IMR-90 (cell line): ENCODE measurements around the gene PROB1.

Source experiments
- CEBPB ChIP-seq: IDR thresholded peaks from 2 replicates; pipeline ENCODE4 v1.6.1; 2012; ENCODE audit warnings: low read depth, low read length, improper control_type of control experiment
- CHD1 ChIP-seq: IDR thresholded peaks from 2 replicates; pipeline ENCODE4 v1.6.1; 2012; ENCODE audit warnings: low read depth, low read length, improper control_type of control experiment
- FOS ChIP-seq: fragments of 150-350 bp; IDR thresholded peaks from 2 replicates; pipeline ENCODE4 v1.6.1; 2016; ENCODE audit warnings: low read depth, low read length
- MXI1 ChIP-seq: IDR thresholded peaks from 2 replicates; pipeline ENCODE4 v1.6.1; 2012; ENCODE audit warnings: low read depth, mild to moderate bottlenecking, low read length, moderate library complexity, borderline replicate concordance
- POLR2A ChIP-seq: IDR thresholded peaks from 2 replicates; pipeline ENCODE4 v1.6.1; 2012; ENCODE audit warnings: mild to moderate bottlenecking, low read depth, low read length
- RAD21 ChIP-seq: IDR thresholded peaks from 2 replicates; pipeline ENCODE4 v1.6.1; 2012; ENCODE audit warnings: low read length, improper control_type of control experiment
- RCOR1 ChIP-seq: IDR thresholded peaks from 2 replicates; pipeline ENCODE4 v1.6.1; 2012; ENCODE audit warnings: mild to moderate bottlenecking, low read length, improper control_type of control experiment; ENCODE audit not compliant: insufficient replicate concordance
- RFX5 ChIP-seq: IDR thresholded peaks from 2 replicates; pipeline ENCODE4 v1.8.0; 2012; ENCODE audit warnings: low read depth, mild to moderate bottlenecking, low read length, moderate library complexity
- SMC3 ChIP-seq: fragments of 150-350 bp; IDR thresholded peaks from 2 replicates; pipeline ENCODE4 v1.6.1; 2016; ENCODE audit warnings: low read depth, mild to moderate bottlenecking, antibody characterized with exemption, low read length, moderate library complexity
- TF ChIP-seq, protein P1 (sequence below): conservative IDR thresholded peaks from 2 replicates; pipeline ENCODE4 v1.5.1; 2012; ENCODE audit warnings: mild to moderate bottlenecking, low read depth, low read length, improper control_type of control experiment
- TF ChIP-seq, protein P2 (sequence below): fragments of 150-350 bp; IDR thresholded peaks from 2 replicates; pipeline ENCODE4 v1.6.1; 2016; ENCODE audit warnings: low read depth, mild to moderate bottlenecking, low read length, moderate library complexity, borderline replicate concordance
- TF ChIP-seq, protein P3 (sequence below): fragments of 150-350 bp; IDR thresholded peaks from 2 replicates; pipeline ENCODE4 v1.6.1; 2017; ENCODE audit warnings: mild to moderate bottlenecking, antibody characterized with exemption, low read length, low read depth

DNA sequence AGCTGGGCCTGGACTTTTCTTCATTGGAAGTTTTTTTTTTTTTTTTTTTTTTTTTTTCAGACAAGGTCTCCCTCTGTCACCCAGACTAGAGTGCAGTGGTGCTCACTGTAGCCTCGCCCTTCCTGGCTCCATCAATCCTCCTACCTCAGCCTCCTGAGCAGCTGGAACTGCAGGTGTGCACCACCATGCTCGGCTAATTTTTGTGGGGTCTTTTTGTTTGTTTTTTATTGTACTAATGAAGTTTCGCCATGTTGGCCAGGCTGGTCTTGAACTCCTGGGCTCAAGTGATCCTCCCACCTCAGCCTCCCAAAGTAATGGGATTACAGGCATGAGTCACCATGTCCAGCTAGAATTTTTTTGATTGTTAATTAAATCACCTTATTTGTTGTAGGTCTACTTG lies 40.8 kb upstream of the PROB1 start:
- TF ChIP-seq, protein P1, sequence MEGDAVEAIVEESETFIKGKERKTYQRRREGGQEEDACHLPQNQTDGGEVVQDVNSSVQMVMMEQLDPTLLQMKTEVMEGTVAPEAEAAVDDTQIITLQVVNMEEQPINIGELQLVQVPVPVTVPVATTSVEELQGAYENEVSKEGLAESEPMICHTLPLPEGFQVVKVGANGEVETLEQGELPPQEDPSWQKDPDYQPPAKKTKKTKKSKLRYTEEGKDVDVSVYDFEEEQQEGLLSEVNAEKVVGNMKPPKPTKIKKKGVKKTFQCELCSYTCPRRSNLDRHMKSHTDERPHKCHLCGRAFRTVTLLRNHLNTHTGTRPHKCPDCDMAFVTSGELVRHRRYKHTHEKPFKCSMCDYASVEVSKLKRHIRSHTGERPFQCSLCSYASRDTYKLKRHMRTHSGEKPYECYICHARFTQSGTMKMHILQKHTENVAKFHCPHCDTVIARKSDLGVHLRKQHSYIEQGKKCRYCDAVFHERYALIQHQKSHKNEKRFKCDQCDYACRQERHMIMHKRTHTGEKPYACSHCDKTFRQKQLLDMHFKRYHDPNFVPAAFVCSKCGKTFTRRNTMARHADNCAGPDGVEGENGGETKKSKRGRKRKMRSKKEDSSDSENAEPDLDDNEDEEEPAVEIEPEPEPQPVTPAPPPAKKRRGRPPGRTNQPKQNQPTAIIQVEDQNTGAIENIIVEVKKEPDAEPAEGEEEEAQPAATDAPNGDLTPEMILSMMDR: no peak
- TF ChIP-seq RAD21 (no peak), RCOR1 (no peak), POLR2A (no peak), FOS (no peak), SMC3 (no peak), CHD1 (no peak), MXI1 (no peak), RFX5 (no peak), CEBPB (no peak)
- TF ChIP-seq, protein P2, sequence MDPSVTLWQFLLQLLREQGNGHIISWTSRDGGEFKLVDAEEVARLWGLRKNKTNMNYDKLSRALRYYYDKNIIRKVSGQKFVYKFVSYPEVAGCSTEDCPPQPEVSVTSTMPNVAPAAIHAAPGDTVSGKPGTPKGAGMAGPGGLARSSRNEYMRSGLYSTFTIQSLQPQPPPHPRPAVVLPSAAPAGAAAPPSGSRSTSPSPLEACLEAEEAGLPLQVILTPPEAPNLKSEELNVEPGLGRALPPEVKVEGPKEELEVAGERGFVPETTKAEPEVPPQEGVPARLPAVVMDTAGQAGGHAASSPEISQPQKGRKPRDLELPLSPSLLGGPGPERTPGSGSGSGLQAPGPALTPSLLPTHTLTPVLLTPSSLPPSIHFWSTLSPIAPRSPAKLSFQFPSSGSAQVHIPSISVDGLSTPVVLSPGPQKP: no peak
- TF ChIP-seq, protein P3, sequence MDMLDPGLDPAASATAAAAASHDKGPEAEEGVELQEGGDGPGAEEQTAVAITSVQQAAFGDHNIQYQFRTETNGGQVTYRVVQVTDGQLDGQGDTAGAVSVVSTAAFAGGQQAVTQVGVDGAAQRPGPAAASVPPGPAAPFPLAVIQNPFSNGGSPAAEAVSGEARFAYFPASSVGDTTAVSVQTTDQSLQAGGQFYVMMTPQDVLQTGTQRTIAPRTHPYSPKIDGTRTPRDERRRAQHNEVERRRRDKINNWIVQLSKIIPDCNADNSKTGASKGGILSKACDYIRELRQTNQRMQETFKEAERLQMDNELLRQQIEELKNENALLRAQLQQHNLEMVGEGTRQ: no peak
